ENCODE measurements around the gene MINDY4. TPM values are rescaled to one million over a fixed set of nuclear protein-coding genes. Genes with fewer than 3 reads are reported as not detected.

MINDY4 gene
- total RNA-seq, 2 experiments from 2014 or later, result 1.3 to 1.7 TPM

DNA sequence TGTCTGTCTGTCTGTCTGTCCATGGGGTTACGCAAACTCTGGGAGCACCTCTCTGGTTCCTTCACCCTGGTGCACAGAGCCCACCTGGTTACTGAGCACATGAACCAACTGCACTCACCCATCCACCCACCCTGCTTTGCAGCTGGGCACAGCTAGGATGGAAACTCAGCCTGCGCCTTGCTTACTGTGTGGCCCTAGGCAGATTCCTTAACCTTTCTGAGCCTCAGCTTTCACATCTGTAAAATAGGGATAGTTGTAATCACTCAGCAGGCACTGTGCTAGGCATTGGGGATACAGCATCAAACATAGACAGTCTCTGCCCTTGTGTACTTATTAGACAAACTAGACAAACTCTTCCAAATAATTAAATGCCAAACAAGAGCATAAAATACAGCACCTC lies 41.1 kb upstream of the MINDY4 start:
- Mint-ChIP-seq H3K4me3 (no peak overlapping the region), H3K36me3 (ENCODE audit: low read depth) (no peaks in the 10 kb centered on the region), H3K4me1 (ENCODE audit: low read depth) (peaks cover 51% of the 10 kb centered on the region), H3K27ac (no peak overlapping the region), H3K9me3 (no peaks in the 10 kb centered on the region), H3K27me3 (no peaks in the 10 kb centered on the region)
- no peak for DNase-seq
- TF ChIP-seq, protein P1, sequence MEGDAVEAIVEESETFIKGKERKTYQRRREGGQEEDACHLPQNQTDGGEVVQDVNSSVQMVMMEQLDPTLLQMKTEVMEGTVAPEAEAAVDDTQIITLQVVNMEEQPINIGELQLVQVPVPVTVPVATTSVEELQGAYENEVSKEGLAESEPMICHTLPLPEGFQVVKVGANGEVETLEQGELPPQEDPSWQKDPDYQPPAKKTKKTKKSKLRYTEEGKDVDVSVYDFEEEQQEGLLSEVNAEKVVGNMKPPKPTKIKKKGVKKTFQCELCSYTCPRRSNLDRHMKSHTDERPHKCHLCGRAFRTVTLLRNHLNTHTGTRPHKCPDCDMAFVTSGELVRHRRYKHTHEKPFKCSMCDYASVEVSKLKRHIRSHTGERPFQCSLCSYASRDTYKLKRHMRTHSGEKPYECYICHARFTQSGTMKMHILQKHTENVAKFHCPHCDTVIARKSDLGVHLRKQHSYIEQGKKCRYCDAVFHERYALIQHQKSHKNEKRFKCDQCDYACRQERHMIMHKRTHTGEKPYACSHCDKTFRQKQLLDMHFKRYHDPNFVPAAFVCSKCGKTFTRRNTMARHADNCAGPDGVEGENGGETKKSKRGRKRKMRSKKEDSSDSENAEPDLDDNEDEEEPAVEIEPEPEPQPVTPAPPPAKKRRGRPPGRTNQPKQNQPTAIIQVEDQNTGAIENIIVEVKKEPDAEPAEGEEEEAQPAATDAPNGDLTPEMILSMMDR (IDR thresholded peaks at IDR 0.05), result no peak
- no peak for ATAC-seq
- intact Hi-C loops (cut with micrococcal nuclease), result loop anchor here (10.0 kb wide), 1 partner anchor 95 kb away; no protein-coding TSS in a partner anchor
- ChIA-PET POLR2A (interaction anchor here (1.3 to 1.5 kb wide), 2 partner anchors 7 to 11 kb away, joined by 4 read pairs; no protein-coding TSS in a partner anchor), CTCF (interaction anchor here (3.2 kb wide), 1 partner anchor 10 kb away, joined by 29 read pairs; no protein-coding TSS in a partner anchor)

DNA sequence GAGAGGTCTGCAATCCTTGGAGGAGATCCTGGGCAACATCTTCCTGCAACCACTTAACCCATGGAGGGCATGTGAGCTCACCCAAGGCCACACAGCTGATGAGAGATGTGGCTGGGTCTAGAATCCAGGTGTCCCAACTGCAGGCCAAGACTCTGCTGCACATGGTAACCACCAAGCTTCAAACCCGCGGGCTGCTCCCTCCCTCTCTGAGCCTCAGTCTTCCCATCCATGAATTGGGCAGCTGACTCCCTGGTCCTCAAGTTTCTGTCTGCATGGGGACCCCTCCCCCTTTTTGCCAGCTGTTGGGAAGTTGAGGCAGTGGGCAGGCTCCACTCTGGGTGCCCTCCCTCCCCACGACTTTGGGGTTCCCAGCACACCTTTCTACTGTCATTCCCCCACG lies 40.2 kb upstream of the MINDY4 start:
- intact Hi-C loops (cut with micrococcal nuclease), result loop anchor here (10.0 kb wide), 1 partner anchor 96 kb away; no protein-coding TSS in a partner anchor
- no peaks in the 10 kb centered on the region for H3K9me3 Mint-ChIP-seq
- POLR2A ChIA-PET, result interaction anchor here (1.5 kb wide), 1 partner anchor 10 kb away, joined by 4 read pairs; no protein-coding TSS in a partner anchor
- CTCF ChIA-PET, result interaction anchor here (3.2 kb wide), 1 partner anchor 9 kb away, joined by 29 read pairs; no protein-coding TSS in a partner anchor
- H3K4me1 Mint-ChIP-seq (ENCODE audit: low read depth), result peaks cover 46% of the 10 kb centered on the region
- H3K27me3 Mint-ChIP-seq, result no peaks in the 10 kb centered on the region
- no peak for DNase-seq
- no peaks in the 10 kb centered on the region for H3K36me3 Mint-ChIP-seq (ENCODE audit: low read depth)
- no peak for ATAC-seq
- TF ChIP-seq, protein P1 (IDR thresholded peaks at IDR 0.05), result no peak
- no peak overlapping the region for H3K27ac Mint-ChIP-seq
- no peak overlapping the region for H3K4me3 Mint-ChIP-seq

DNA sequence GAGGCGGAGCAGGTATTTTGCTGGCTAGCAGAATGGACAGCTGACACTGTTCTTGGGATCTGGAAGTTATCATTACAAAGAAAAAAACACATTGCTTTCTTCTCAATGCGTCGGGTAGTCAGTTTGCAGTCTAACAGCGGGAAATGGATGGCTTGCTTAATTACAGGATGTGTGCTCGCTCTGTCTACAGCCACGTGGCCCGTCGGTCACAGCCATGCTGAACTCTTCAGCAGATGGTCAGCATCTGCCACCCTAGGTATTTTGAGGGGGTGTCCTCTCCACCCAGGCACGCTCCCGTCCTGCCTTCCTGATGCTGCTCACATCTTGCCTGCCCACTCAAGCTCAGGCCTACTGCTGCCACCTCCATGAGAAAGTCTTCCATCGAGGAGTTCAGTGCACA lies 39.6 kb upstream of the MINDY4 start:
- ATAC-seq (no peak), DNase-seq (no peak)
- H3K4me3 Mint-ChIP-seq, result no peak overlapping the region
- CTCF ChIA-PET, result interaction anchor here (3.2 kb wide), 1 partner anchor 8 kb away, joined by 29 read pairs; no protein-coding TSS in a partner anchor
- no peaks in the 10 kb centered on the region for H3K27me3 Mint-ChIP-seq
- POLR2A ChIA-PET, result no interaction called here
- H3K27ac Mint-ChIP-seq, result no peak overlapping the region
- TF ChIP-seq, protein P1 (IDR thresholded peaks at IDR 0.05), result no peak
- no peaks in the 10 kb centered on the region for H3K36me3 Mint-ChIP-seq (ENCODE audit: low read depth)
- peaks cover 43% of the 10 kb centered on the region for H3K4me1 Mint-ChIP-seq (ENCODE audit: low read depth)
- intact Hi-C loops (cut with micrococcal nuclease), result loop anchor here (10.0 kb wide), 1 partner anchor 97 kb away; no protein-coding TSS in a partner anchor
- no peaks in the 10 kb centered on the region for H3K9me3 Mint-ChIP-seq

DNA sequence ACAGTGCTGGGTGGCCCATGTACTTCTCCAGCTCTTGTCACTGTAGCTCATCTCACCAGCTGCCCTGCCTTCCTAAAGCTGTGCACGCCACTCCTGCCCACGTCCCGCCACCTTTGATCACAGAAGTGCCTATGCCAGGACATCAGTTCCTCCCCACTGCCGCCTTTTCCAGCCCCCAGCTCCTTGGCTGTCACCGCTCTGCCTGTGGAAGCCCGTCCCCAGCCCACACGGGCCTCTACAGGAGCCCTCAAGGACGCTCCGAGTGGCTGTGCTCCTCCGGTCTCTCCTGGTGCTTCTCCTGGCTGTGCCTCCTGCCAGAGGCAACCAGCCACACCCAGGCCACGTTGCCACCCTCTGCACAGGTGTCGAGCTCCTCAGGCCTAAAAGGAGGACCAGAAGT lies 38.6 kb upstream of the MINDY4 start:
- DNase-seq (no peak), ATAC-seq (no peak)
- no peaks in the 10 kb centered on the region for H3K36me3 Mint-ChIP-seq (ENCODE audit: low read depth)
- no peak overlapping the region for H3K4me3 Mint-ChIP-seq
- no peaks in the 10 kb centered on the region for H3K9me3 Mint-ChIP-seq
- TF ChIP-seq, protein P1 (IDR thresholded peaks at IDR 0.05), result no peak
- intact Hi-C loops (cut with micrococcal nuclease), result loop anchor here (10.0 kb wide), 1 partner anchor 98 kb away; no protein-coding TSS in a partner anchor
- CTCF ChIA-PET, result interaction anchor here (1.0 kb wide), 1 partner anchor 50 kb away, joined by 3 read pairs; the partner anchor contains the start of gene CRHR2
- H3K27ac Mint-ChIP-seq, result no peak overlapping the region
- POLR2A ChIA-PET, result no interaction called here
- H3K27me3 Mint-ChIP-seq, result no peaks in the 10 kb centered on the region
- H3K4me1 Mint-ChIP-seq (ENCODE audit: low read depth), result peaks cover 39% of the 10 kb centered on the region

DNA sequence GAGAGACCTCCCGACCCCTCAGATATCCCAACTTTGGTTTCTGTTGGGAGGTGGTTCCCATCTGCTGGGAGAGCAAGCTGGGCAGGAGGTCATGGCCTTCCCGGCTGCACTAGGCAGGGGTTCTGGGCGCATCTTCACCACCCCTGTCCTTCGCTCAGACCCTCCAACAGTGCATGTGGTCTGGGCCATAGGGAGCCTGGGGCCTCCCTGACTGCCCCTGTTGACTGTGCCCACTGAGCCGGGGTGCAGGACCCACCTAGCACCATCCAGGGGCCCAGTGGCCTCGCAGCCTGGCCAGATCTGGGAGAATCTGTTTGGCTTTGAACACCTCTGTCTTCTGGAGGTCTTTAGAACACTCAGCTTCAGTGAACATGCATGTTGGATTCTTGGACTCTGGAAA lies 38.0 kb upstream of the MINDY4 start:
- H3K9me3 Mint-ChIP-seq, result no peaks in the 10 kb centered on the region
- H3K27me3 Mint-ChIP-seq, result no peaks in the 10 kb centered on the region
- no peak overlapping the region for H3K27ac Mint-ChIP-seq
- CTCF ChIA-PET, result no interaction called here
- intact Hi-C loops (cut with micrococcal nuclease), result loop anchor here (10.0 kb wide), 1 partner anchor 98 kb away; no protein-coding TSS in a partner anchor
- no peaks in the 10 kb centered on the region for H3K36me3 Mint-ChIP-seq (ENCODE audit: low read depth)
- ATAC-seq (no peak), DNase-seq (no peak)
- POLR2A ChIA-PET, result no interaction called here
- peaks cover 39% of the 10 kb centered on the region for H3K4me1 Mint-ChIP-seq (ENCODE audit: low read depth)
- TF ChIP-seq, protein P1 (IDR thresholded peaks at IDR 0.05), result no peak
- no peak overlapping the region for H3K4me3 Mint-ChIP-seq
